Measurements from ENCODE around the gene OAF.

Gene OAF

GRCh38 chr11:120210626-120211521 lies at the start of gene OAF:
OAF (plus strand) TSS chr11:120211032; CDS start chr11:120211280, 248 bp downstream.
- peak; percentile 40 for DNase-seq

DNA sequence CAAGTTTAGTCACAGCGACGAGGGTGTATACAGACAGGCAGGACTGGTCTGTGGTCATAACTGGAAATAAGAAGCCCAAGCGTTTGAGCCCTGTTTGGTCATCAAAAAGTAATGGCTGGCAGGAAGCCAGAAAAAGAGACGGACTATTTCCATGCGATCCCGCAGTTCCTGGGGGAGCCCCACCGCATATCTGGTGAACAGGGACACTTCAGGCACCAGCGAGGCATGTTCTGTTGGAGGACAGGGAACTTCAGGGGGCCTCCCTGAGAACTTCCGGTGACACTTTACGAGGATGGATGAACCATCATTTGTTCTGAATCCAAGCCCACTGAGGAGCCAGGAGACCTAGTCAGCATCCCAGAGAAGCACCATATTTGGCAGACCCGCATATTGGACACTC lies 43.2 kb upstream of the OAF start:
- no peak for DNase-seq

DNA sequence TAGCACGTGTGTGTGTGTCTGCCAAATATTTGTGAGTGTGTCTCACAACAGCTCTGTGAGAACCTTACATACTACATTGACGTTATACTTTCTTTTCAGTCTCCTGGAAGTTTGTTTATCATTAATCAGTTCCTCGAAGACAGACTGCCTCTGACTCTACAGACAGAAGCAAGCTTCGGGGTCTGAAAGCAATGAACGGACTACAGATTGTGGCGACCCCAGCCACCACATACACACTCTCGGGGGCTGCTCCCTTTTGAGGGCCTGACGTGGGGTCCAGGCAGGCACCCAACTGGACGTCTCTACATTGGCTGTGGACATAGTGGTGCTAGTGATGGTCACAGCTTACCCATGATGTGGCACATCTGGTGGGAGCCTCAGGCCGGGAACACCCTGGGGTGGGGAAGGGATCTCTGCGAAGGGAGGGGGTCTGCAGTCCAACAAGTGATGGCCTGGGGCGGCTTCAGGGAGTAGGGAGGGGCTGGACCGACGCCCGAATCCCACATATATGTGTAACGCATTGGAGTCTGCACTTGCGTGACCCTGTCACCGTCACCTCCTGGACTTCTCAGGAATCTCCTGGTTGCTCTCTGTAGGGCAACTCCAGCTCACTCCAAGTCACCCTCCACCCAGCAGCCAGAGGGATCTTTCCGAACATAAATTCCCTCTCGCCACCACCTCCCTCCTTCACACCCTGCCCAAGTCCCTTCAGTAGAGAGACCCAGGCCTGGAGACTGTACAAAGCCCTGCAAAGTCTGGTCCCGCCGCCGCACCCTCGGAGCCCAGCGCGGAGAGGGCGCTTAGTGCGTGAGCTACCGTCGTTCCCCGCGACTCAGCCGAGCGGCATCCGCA lies 42.5 kb upstream of the OAF start:
- no peak for DNase-seq

DNA sequence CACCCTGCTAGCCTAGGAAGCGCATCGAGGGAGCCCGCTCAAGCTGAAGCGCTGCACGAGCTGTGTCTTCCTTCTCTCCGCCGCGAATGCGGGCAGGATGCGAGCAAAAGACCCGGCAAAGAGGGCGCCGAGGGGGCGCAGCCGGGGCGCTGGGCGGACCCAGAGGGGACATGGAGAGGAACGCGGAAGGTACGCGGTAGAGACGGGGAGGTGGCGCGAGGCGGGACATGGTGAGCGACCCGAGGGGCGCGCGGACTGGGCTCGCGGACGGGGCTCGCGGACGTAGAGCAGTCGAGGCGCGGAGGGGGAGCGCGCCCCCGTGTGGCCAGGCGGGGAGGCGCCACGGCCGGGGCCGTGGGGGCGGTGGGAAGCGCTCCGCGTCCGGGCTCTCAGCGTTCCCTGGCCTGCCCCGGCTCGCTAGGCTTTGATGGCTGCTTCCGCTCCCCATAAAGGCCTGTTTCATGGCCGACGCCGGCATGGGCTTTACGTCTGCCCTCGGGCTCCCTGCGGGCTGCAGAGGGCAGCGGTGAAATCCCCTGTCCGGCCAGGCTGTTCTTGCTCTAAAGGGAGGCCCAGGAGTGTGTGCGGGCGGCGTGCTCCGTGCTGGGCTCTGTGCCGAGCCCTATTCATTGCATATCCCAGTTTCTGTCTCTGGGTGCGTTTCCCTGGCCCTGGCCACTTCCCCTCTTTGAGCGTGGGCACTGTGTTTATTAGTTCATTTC lies 41.7 kb upstream of the OAF start:
- DNase-seq = peak; percentile 65

GRCh38 chr11:120169981-120170698 lies 40.7 kb upstream of the OAF start:
- no peak for DNase-seq

DNA sequence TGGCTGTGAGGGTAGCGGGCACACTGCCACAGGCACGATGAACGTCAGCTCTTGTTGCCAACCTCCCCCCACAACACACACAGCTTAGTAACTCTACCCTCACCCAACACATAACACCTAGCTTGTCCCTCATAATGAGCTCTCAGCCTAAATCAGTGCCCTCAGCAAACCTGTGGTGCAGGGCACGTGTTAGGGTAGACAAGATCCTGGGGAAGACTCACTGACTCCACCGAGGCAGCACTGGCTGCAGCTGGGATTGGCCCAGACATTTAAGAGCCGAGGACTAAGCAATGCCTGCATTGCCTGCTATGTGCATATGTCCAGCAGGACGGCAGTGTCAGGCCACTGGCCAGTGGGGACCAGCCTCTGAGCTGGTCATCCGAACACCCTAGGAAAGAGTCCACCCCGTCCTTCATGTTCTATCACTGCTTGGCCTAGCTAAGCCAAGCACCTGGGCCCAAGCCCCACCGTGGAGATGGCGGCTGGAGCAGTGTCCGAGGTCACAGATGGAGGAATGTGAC lies 40.0 kb upstream of the OAF start:
- DNase-seq = no peak

GRCh38 chr11:120172054-120172911 lies 38.5 kb upstream of the OAF start:
- DNase-seq = no peak

DNA sequence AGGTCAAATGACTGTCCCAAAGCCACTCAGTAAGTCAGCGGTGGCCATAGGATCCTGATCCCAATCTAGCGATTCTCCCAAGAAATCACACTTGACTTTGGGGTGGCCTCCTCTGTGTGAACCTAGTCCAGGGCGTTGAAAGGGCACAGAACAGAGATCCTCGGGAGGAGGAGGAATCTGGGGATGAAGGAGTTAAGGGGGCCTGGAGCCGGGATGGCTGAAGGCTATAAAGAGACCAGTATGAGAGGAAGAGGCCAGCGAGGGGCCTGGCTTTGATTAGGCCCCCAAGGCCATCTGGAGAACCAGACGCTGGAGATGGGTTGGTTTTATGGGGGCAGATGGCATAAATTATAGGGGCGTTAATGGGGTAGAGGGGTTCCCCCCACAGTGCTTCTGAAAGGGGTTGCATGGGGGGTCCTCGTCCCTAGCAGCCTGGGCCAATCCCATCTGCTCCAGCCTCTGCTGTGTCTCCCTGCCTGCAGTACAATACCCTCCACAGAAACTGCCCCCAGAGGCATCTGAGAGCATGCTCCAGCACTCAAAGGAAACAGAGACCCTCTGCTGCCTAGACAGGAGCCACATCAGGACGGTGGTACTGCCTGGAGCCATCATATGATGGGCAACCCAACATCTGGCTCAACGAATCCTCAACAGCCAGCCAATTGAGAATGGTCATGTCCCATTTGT lies 37.7 kb upstream of the OAF start:
- DNase-seq = no peak

- DNase-seq = no peak
Measured at GRCh38 chr11:120173807-120174206, 37.0 kb upstream of the OAF start.

GRCh38 chr11:120174866-120175265 lies 36.0 kb upstream of the OAF start:
- no peak for DNase-seq

GRCh38 chr11:120178561-120179056 lies 32.2 kb upstream of the OAF start:
- DNase-seq = no peak

- peak; percentile 7 for DNase-seq
Measured at GRCh38 chr11:120179057-120179672, 31.7 kb upstream of the OAF start.

DNA sequence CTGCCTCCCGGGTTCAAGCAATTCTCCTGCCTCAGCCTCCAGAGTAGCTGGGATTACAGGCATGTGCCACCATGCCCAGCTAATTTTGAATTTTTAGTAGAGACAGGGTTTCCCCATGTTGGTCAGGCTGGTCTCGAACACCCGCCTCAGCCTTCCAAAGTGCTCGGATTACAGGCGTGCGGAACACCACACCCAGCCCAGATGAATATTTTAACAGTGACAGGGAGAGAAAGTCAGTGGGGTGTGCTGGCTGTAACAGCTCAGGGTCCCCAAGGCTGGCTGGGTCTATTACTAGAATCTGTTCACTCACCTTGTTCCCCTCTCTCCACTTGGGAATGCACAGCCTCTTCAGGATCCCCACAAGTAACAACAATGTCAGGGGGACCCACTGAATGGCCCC lies 30.8 kb upstream of the OAF start:
- peak; percentile 19 for DNase-seq

GRCh38 chr11:120180551-120181232 lies 30.1 kb upstream of the OAF start:
- peak; percentile 5 for DNase-seq

- DNase-seq = peak; percentile 21
Measured at GRCh38 chr11:120181376-120181975, 29.4 kb upstream of the OAF start.

DNA sequence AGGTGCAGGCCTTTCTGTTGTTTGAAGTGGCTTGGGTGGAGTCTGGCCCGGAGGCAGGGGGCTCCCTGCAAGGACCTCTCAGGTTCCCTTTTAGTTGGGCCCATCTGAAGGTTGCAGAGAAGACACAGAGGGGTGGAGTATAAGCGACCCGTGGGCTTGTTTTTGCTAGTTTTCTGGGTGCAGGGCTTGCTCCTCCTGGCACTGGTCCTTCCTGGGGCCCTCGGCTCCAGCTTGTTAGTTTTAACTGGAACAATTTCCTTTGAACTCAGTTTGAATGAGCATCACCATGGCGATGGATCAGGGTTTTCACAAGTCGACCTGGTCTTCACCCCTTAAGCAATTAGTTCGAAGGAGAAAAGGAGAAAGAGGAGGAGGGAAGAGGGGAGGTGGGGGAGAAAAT lies 28.5 kb upstream of the OAF start:
- DNase-seq = peak; percentile 11

DNA sequence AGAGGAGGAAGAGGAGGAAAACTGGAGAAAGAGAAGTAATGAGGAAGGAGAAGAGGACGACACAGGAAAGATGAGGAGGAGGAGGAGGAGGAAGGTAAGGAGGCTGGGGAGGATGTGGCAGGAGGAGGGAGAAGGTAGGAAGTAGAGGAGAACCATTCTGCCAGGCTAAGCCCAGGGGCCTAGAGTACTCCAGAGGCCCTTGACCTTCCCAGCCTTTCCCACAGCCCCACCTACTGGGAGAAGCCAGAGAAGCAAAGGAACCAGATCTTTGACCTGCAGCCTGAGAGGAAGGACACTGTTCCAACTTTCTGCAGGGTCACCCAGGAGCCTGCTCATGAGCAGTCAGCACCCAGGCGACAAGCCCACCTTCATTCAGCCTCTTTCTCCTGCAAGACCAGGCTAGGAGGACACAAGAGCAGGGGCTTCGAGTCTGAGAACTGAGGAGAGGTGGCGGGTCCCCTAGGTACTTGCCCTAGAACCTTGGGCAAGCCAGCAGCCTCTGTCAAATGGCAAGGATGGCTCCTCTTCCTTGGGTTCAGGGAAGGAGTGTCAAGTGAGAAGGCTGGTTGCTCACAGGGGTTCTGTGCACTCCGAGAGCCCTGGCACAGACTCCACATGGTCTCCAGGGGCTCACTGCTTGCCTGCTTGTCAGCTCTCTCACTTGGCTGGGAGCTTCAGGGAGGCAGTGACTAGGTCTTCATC lies 27.9 kb upstream of the OAF start:
- DNase-seq = peak; percentile 24

DNA sequence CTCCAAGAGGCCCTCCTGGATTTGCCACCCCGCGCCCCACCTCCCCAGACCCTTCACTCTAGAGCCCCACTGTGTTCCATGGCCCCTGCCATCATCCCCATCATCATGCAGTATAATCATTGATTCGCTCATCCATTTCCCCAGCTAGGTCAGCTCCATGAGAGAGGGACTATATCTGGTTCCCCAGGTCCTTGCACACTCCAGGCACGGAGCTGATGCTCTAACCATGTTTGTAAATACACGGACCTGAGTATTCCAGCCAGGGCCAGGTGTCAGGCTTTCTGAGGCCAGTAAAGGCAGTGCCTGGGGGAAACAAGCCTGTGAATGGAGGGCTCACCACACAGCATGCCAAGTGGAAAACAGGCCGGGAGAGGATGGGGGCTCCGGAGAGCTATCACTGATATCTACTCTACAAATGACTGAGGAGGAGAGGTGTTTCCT lies 27.1 kb upstream of the OAF start:
- peak; percentile 8 for DNase-seq

Data from activated CD4-positive, CD25-positive, alpha-beta regulatory T cell treated with anti-CD3 and anti-CD28 coated beads, Interleukin-2, amount 50 U/mL, for 72 hours (primary cell).